ENCODE results near the gene TMED10. TPM values are rescaled to one million over a fixed set of nuclear protein-coding genes. Genes with fewer than 3 reads are reported as not detected.

TMED10 gene
- total RNA-seq, 6 experiments from 2014 or later, result 205 to 296 (median 279) TPM

DNA sequence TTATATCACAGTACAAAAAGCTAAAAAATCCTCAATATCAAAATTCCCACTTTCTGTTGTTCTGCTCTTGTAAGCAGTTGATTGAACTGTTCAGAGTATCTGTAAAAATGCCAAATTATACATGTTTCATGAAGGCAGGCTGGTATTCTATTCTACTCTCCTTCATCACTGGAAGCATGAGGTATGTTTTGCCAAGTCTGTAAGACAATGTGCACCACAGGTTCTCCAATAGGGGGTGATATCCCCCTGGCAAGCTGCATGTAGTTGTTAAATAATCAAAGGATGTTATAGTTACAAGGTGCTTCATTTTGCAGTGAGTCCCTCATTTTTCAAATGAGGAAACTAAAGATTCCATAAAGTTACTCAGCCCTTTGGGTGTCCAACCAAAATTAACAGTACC is 34.4 kb downstream of the TMED10 start:
- Histone ChIP-seq H3K9me3 (no peaks in the 10 kb centered on the region), H3K4me3 (no peak overlapping the region), H3K27me3 (no peaks in the 10 kb centered on the region), H3K36me3 (peaks cover 0 to 3% (median 0%) of the 10 kb centered on the region in 4 donors), H3K27ac (no peak overlapping the region), H3K4me1 (peaks cover 0 to 8% (median 3%) of the 10 kb centered on the region in 4 donors)
- no peak for TF ChIP-seq POLR2A (IDR thresholded peaks at IDR 0.05)
- TF ChIP-seq, protein P1, sequence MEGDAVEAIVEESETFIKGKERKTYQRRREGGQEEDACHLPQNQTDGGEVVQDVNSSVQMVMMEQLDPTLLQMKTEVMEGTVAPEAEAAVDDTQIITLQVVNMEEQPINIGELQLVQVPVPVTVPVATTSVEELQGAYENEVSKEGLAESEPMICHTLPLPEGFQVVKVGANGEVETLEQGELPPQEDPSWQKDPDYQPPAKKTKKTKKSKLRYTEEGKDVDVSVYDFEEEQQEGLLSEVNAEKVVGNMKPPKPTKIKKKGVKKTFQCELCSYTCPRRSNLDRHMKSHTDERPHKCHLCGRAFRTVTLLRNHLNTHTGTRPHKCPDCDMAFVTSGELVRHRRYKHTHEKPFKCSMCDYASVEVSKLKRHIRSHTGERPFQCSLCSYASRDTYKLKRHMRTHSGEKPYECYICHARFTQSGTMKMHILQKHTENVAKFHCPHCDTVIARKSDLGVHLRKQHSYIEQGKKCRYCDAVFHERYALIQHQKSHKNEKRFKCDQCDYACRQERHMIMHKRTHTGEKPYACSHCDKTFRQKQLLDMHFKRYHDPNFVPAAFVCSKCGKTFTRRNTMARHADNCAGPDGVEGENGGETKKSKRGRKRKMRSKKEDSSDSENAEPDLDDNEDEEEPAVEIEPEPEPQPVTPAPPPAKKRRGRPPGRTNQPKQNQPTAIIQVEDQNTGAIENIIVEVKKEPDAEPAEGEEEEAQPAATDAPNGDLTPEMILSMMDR (IDR thresholded peaks at IDR 0.05), result peak; percentile 31 to 41 (median 40)
- intact Hi-C loops (cut with DNase I), result no loop called here
- ATAC-seq (peak in 3 of 4 donors; percentile 50 to 60 (median 54)), DNase-seq (no peak)

DNA sequence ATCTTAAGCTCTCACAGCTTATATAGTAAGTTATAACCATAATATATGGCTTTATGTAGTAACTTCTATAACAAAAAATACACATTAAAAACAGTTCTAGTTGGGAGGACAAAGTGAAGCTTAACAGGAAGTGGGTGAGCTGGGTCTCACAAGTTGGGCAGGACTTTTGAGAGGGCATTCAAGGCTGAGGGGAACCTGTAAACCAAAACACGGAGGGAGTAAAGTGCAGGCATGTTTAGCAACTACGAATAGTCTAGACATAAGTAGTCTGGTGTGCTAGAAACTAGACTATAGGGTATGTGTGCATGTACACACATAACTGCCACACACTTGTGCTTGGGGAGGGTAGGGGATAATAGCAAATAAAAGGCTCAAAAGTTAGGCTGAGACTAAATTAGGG is 35.4 kb downstream of the TMED10 start:
- Histone ChIP-seq H3K4me1 (peaks cover 0 to 8% (median 3%) of the 10 kb centered on the region in 4 donors), H3K4me3 (no peak overlapping the region), H3K36me3 (no peaks in the 10 kb centered on the region), H3K27ac (no peak overlapping the region), H3K9me3 (no peaks in the 10 kb centered on the region), H3K27me3 (no peaks in the 10 kb centered on the region)
- no peak for ATAC-seq
- DNase-seq, result no peak
- 25% methylated on average over 2 of the region's 2 CpGs for WGBS (ENCODE audit: insufficient coverage, low coverage, low lambda C conversion rate, missing lambda C conversion rate)
- intact Hi-C loops (cut with DNase I), result no loop called here
- TF ChIP-seq POLR2A (IDR thresholded peaks at IDR 0.05), result no peak
- TF ChIP-seq, protein P1 (IDR thresholded peaks at IDR 0.05), result no peak

DNA sequence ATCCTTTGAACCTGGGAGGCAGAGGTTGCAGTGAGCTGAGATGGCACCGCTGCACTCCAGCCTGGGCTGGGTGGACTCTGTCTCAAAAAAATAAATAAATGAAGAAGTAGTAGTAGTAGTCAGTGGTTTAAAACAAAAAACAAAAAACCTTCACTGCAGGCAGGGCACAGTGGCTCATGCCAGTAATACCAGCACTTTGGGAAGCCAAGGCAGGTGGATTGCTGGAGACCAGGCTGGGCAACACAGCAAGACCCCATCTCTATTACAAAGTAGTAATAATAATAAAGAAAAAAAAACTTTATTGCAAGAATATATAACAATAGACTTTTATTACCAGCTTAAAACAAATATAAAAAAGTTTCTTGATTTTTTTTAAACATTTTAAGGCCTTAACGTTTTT is 35.8 kb downstream of the TMED10 start:
- DNase-seq, result no peak
- intact Hi-C loops (cut with DNase I), result no loop called here
- Histone ChIP-seq H3K36me3 (peaks cover 0 to 2% (median 0%) of the 10 kb centered on the region in 4 donors), H3K4me3 (no peak overlapping the region), H3K4me1 (peaks cover 0 to 8% (median 3%) of the 10 kb centered on the region in 4 donors), H3K27me3 (no peaks in the 10 kb centered on the region), H3K27ac (no peak overlapping the region), H3K9me3 (no peaks in the 10 kb centered on the region)
- WGBS (ENCODE audit: insufficient coverage, low coverage, low lambda C conversion rate, missing lambda C conversion rate), result 63% methylated on average over 2 of the region's 2 CpGs
- TF ChIP-seq, protein P1 (IDR thresholded peaks at IDR 0.05), result no peak
- no peak for TF ChIP-seq POLR2A (IDR thresholded peaks at IDR 0.05)
- no peak for ATAC-seq

DNA sequence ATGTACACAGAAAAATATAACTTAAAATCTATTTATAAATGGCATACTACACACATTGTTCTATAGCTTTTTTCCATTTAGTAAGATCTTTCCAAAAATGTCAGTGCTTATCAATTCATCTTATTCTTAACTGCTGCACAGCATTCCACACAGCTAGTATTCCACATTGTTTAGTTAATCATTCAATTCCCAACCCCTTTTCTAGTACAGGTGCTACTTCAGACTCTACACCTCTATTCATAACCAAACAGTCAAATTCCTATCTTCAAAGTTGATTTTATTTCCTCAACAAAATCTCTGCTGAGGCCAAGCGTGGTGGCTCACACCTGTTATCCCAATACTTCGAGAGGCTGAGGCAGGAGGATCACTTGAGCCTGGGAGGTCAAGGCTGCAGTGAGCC is 37.2 kb downstream of the TMED10 start:
- no peak for DNase-seq
- Histone ChIP-seq H3K27ac (peak overlapping the region in 1 of 3 donors; percentile 7), H3K36me3 (peaks cover 0 to 17% (median 7%) of the 10 kb centered on the region in 4 donors), H3K9me3 (no peaks in the 10 kb centered on the region), H3K4me1 (peaks cover 0 to 5% (median under 1%) of the 10 kb centered on the region in 4 donors), H3K27me3 (no peaks in the 10 kb centered on the region), H3K4me3 (no peak overlapping the region)
- 90% methylated on average over 2 of the region's 2 CpGs for WGBS (ENCODE audit: insufficient coverage, low coverage, low lambda C conversion rate, missing lambda C conversion rate)
- no peak for ATAC-seq
- intact Hi-C loops (cut with DNase I), result loop anchor here in 1 of 2 donors (10.0 kb wide), 1 partner anchor 166 kb away; no protein-coding TSS in a partner anchor
- TF ChIP-seq POLR2A (IDR thresholded peaks at IDR 0.05), result no peak
- TF ChIP-seq, protein P1 (IDR thresholded peaks at IDR 0.05), result no peak

DNA sequence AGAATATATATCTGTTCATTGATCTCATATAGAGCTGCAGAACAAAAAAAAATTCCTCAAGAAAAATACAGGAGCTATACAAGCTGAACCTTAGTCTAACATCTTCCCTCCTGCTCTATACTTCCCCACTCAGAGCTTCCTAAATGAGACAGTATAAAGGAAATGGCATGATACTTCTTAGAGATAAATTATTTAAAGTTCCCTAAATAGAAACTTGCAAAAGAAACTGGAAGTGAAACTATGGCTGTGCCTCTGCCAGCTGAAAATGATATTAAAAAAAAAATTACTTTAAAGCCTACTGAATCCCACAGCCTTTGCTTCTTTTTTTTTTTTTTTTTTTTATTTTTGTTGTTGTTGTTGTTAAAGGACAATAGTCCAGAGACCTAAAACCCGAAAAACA is 37.9 kb downstream of the TMED10 start:
- H3K27ac ChIP-seq, result peak overlapping the region in 1 of 3 donors; percentile 7
- WGBS (ENCODE audit: insufficient coverage, low coverage, low lambda C conversion rate, missing lambda C conversion rate), result 36% methylated on average over 1 of the region's 1 CpG
- peak; percentile 24 to 56 (median 45) for ATAC-seq
- no peaks in the 10 kb centered on the region for H3K27me3 ChIP-seq
- H3K4me1 ChIP-seq, result no peaks in the 10 kb centered on the region
- intact Hi-C loops (cut with DNase I), result loop anchor here in 1 of 2 donors (10.0 kb wide), 1 partner anchor 166 kb away; no protein-coding TSS in a partner anchor
- no peaks in the 10 kb centered on the region for H3K9me3 ChIP-seq
- H3K4me3 ChIP-seq, result no peak overlapping the region
- no peak for DNase-seq
- TF ChIP-seq, protein P1 (IDR thresholded peaks at IDR 0.05), result no peak
- TF ChIP-seq POLR2A (IDR thresholded peaks at IDR 0.05), result no peak
- H3K36me3 ChIP-seq, result peaks cover 0 to 24% (median 10%) of the 10 kb centered on the region in 4 donors

All from right lobe of liver (tissue), 6 donors.